A549 (cell line): Measurements from ENCODE around the gene ELL2. TPM values are rescaled to one million over a fixed set of nuclear protein-coding genes. Genes with fewer than 3 reads are reported as not detected.

Experiments used
- ATAC-seq, 2 experiments: fragments of 200-7000 bp in 1 of 2; fragments of >200 bp in 1 of 2; cut with Nextera tagmentation in 1 of 2; cut with Tn5 transposase in 1 of 2; 3 replicates each; pipeline versions ENCODE4 v1.8.0 to v1.9.1; 2018 to 2020; ENCODE audit warnings: mild to moderate bottlenecking in 1 of 2, moderate library complexity in 1 of 2
- CTCF ChIA-PET: fragments of 300-600 bp; sonication (Branson Sonifier 250); formaldehyde crosslinking; extraction: SDS; loops from one replicate; lab custom pipeline; 2021; ENCODE audit warnings: antibody characterized with exemption, inconsistent platforms; lab: Yijun Ruan, JAX
- POLR2A ChIA-PET: fragments of 350-600 bp; formaldehyde crosslinking; extraction: SDS; loops from one replicate; lab custom pipeline; 2021; ENCODE audit warnings: antibody characterized with exemption, inconsistent platforms; lab: Yijun Ruan, JAX
- DNase-seq, 2 experiments: peaks; one replicate each; pipeline versions ENCODE4 v3.0.0 to v3.0.0-alpha.2; 2011 to 2016; ENCODE audit warnings: low read depth in 1 of 2, low spot score in 1 of 2
- FAIRE-seq: peaks from 2 replicates; lab custom pipeline; 2011; peaks lifted over from hg19 to GRCh38; lab: Jason Lieb, UNC
- H3K27ac ChIP-seq, 2 experiments: fragments of >200 bp; sonication (Bioruptor Twin); formaldehyde crosslinking; 3 replicates each; pipeline ENCODE4 v1.5.1; 2016 to 2017
- H3K4me1 ChIP-seq: fragments of >200 bp; sonication (Bioruptor Twin); formaldehyde crosslinking; 3 replicates; pipeline ENCODE4 v1.6.1; 2016
- H3K4me2 ChIP-seq: fragments of >200 bp; sonication (Bioruptor Twin); formaldehyde crosslinking; 3 replicates; pipeline ENCODE4 v1.6.1; 2016
- H3K4me3 ChIP-seq: fragments of >200 bp; sonication (Bioruptor Twin); formaldehyde crosslinking; 3 replicates; pipeline ENCODE4 v1.5.1; 2016
- H3K9me3 ChIP-seq: fragments of >200 bp; sonication (Bioruptor Twin); formaldehyde crosslinking; 3 replicates; pipeline ENCODE4 v1.6.1; 2016
- CBX2 ChIP-seq: fragments of 200-600 bp; sonication (generic); IDR thresholded peaks from 2 replicates; pipeline ENCODE4 v1.6.1; 2016; ENCODE audit warnings: low read depth, mild to moderate bottlenecking, borderline replicate concordance
- E2F6 ChIP-seq: IDR thresholded peaks from 2 replicates; pipeline ENCODE4 v1.6.1; 2012; ENCODE audit warnings: low read depth, borderline replicate concordance
- EHMT2 ChIP-seq: fragments of 200-600 bp; sonication (generic); IDR thresholded peaks from 2 replicates; pipeline ENCODE4 v1.6.1; 2016; ENCODE audit warnings: antibody characterized with exemption, low read depth, mild to moderate bottlenecking, moderate library complexity
- ELK1 ChIP-seq: fragments of 150-350 bp; IDR thresholded peaks from 2 replicates; pipeline ENCODE4 v1.6.1; 2014; ENCODE audit warnings: low read depth, mild to moderate bottlenecking, low read length
- ESRRA ChIP-seq: fragments of 150-350 bp; IDR thresholded peaks from 2 replicates; pipeline ENCODE4 v1.6.1; 2014; ENCODE audit warnings: mild to moderate bottlenecking, low read length, borderline replicate concordance
- FOSB ChIP-seq: fragments of 250-450 bp; sonication (Bioruptor Pico); IDR thresholded peaks from 2 replicates; pipeline ENCODE4 v1.5.0; 2020; ENCODE audit warnings: mild to moderate bottlenecking, moderate library complexity
- FOSL2 ChIP-seq, 2 experiments: fragments of 450-650 bp in 1 of 2; fragments of >200 bp in 1 of 2; sonication (Bioruptor Twin) in 1 of 2; formaldehyde crosslinking; IDR thresholded peaks; 2 replicates each; pipeline versions ENCODE4 v1.5.0 to v1.6.1; 2016 to 2020; ENCODE audit warnings: mild to moderate bottlenecking in 1 of 2, moderate library complexity in 1 of 2
- GATA3 ChIP-seq: IDR thresholded peaks from 2 replicates; pipeline ENCODE4 v1.6.1; 2012; ENCODE audit warnings: borderline replicate concordance
- KDM5A ChIP-seq: fragments of 200-600 bp; sonication (generic); IDR thresholded peaks from 2 replicates; pipeline ENCODE4 v1.6.1; 2016; ENCODE audit warnings: antibody characterized with exemption, mild to moderate bottlenecking
- NFE2L2 ChIP-seq: fragments of 150-350 bp; conservative IDR thresholded peaks from 2 replicates; pipeline ENCODE4 v1.6.1; 2014; ENCODE audit warnings: low read length
- NR3C1 ChIP-seq: fragments of >200 bp; sonication (Bioruptor Twin); formaldehyde crosslinking; IDR thresholded peaks from 3 replicates; pipeline ENCODE4 v1.6.1; 2017
- POLR2A ChIP-seq: IDR thresholded peaks from 2 replicates; pipeline ENCODE4 v1.6.1; 2012; ENCODE audit warnings: mild to moderate bottlenecking, low read length
- REST ChIP-seq: fragments of 200-600 bp; sonication (generic); IDR thresholded peaks from 2 replicates; pipeline ENCODE4 v1.6.1; 2016; ENCODE audit warnings: antibody characterized with exemption, mild to moderate bottlenecking, moderate library complexity
- RFX5 ChIP-seq: fragments of 450-650 bp; IDR thresholded peaks from 2 replicates; pipeline ENCODE4 v1.7.1; 2014; ENCODE audit warnings: antibody characterized with exemption, mild to moderate bottlenecking, moderate library complexity
- ZSCAN20 ChIP-seq: fragments of 250-450 bp; sonication (Bioruptor Pico); IDR thresholded peaks from 2 replicates; pipeline ENCODE4 v1.8.0; 2022; ENCODE audit warnings: mild to moderate bottlenecking, moderate library complexity
- WGBS: methylation state at CpG from one replicate; pipeline ENCODE4 v1.1.6; 2017; ENCODE audit errors: missing lambda C conversion rate; 5-methylcytosine and 5-hydroxymethylcytosine counted together
- polyA plus RNA-seq, 4 experiments: library from polyadenylated mRNA; depleted of rRNA in 3 of 4; stranded (reverse); fragments of >200 nt; fragmentation: RNase III in 1 of 4; extraction: RNeasy Plus Mini Kit Qiagen cat#74134 plus additional on column Dnase treatment in 1 of 4; gene quantifications; 2 replicates in 3 of 4; 3 replicates in 1 of 4; pipeline ENCODE4 v1.2.3, GENCODE V29; 2011 to 2017

Gene ELL2
- polyA plus RNA-seq, 2 of the 4 experiments (the other 2 are of a cell fraction), result 11.8 to 24.2 TPM

- ChIA-PET CTCF (no interaction called here), POLR2A (no interaction called here)
- FAIRE-seq (no peak), ATAC-seq (no peak), DNase-seq (no peak)
- peaks cover 56% of the 10 kb centered on the region for H3K4me1 ChIP-seq
- no peaks in the 10 kb centered on the region for H3K9me3 ChIP-seq
- H3K27ac ChIP-seq, result peak overlapping the region; percentile 74 to 82; a peak in 5 of 6 replicates
- no peak overlapping the region for H3K4me2 ChIP-seq
- WGBS, result 71% methylated on average over 4 of the region's 4 CpGs
- TF ChIP-seq FOSB (CRISPR knock-in tag) (no peak), POLR2A (no peak), NFE2L2 (no peak), CBX2 (no peak), E2F6 (no peak), ESRRA (no peak), EHMT2 (no peak), ZSCAN20 (no peak), FOSL2 (IDR thresholded peaks at IDR 0.05) (no peak), FOSL2 (CRISPR knock-in tag; IDR thresholded peaks at IDR 0.05) (no peak), ELK1 (no peak)
- no peak overlapping the region for H3K4me3 ChIP-seq
Observed at GRCh38 chr5:95863383-95863757, 98.3 kb downstream of the ELL2 start.

- 85% methylated on average over 8 of the region's 8 CpGs for WGBS
- H3K4me2 ChIP-seq, result no peak overlapping the region
- H3K4me1 ChIP-seq, result peaks cover 61% of the 10 kb centered on the region
- FAIRE-seq (no peak), ATAC-seq (no peak), DNase-seq (no peak)
- no peak overlapping the region for H3K4me3 ChIP-seq
- H3K27ac ChIP-seq, result peak overlapping the region; percentile 74 to 82; a peak in 5 of 6 replicates
- POLR2A ChIA-PET, result no interaction called here
- CTCF ChIA-PET, result interaction anchor here (1.1 to 7.7 kb wide), 2 partner anchors 82 to 476 kb away, joined by 4 to 127 read pairs; no protein-coding TSS in a partner anchor
- no peaks in the 10 kb centered on the region for H3K9me3 ChIP-seq
- TF ChIP-seq RFX5, result no peak
- no peak for TF ChIP-seq KDM5A
- no peak for TF ChIP-seq E2F6
- TF ChIP-seq GATA3, result no peak
- no peak for TF ChIP-seq ZSCAN20
- no peak for TF ChIP-seq NR3C1
- no peak for TF ChIP-seq REST
- no peak for TF ChIP-seq NFE2L2
Observed at GRCh38 chr5:95862671-95863382, 98.8 kb downstream of the ELL2 start.
